HG03103 (cell line): ENCODE data around the gene ETNK2.

Experiments used
- ATAC-seq: cut with Tn5 transposase; IDR thresholded peaks from one replicate; pipeline ENCODE4 v1.9.1; 2021; ENCODE audit warnings: low read depth; ENCODE audit not compliant: unreplicated experiment

The ETNK2 gene

GRCh38 chr1:204178487-204179281, 26.8 kb upstream of the ETNK2 start:
- no peak for ATAC-seq

GRCh38 chr1:204177133-204177532, 25.3 kb upstream of the ETNK2 start:
- no peak for ATAC-seq

GRCh38 chr1:204176049-204176448, 24.2 kb upstream of the ETNK2 start:
- ATAC-seq: no peak

- no peak for ATAC-seq
These were observed 23.1 kb upstream of the ETNK2 start for GRCh38 chr1:204174958-204175357.

- ATAC-seq: no peak
These were observed 20.7 kb upstream of the ETNK2 start for GRCh38 chr1:204172404-204173029.

GRCh38 chr1:204171751-204172178, 19.9 kb upstream of the ETNK2 start:
- no peak for ATAC-seq

GRCh38 chr1:204170494-204171155, 18.8 kb upstream of the ETNK2 start:
- no peak for ATAC-seq

- no peak for ATAC-seq
These were observed 18.0 kb upstream of the ETNK2 start for GRCh38 chr1:204169858-204170257.

- no peak for ATAC-seq
These were observed 15.9 kb upstream of the ETNK2 start for GRCh38 chr1:204167730-204168129.

GRCh38 chr1:204166219-204166618, 14.4 kb upstream of the ETNK2 start, which contains the start of gene REN:
TSS of gene REN (minus strand) at chr1:204166337. CDS start at chr1:204166293, 44 bp downstream.
- ATAC-seq: no peak

GRCh38 chr1:204162494-204163074, 10.7 kb upstream of the ETNK2 start:
- ATAC-seq: peak; percentile 60

GRCh38 chr1:204161609-204162493, 10.0 kb upstream of the ETNK2 start:
- ATAC-seq: no peak

- no peak for ATAC-seq
These were observed 6.1 kb upstream of the ETNK2 start for GRCh38 chr1:204157962-204158361.

GRCh38 chr1:204155881-204156280, 4.0 kb upstream of the ETNK2 start:
- no peak for ATAC-seq

GRCh38 chr1:204154568-204155255, 2.9 kb upstream of the ETNK2 start:
- ATAC-seq: no peak

GRCh38 chr1:204153667-204154066, 1.8 kb upstream of the ETNK2 start:
- ATAC-seq: no peak

GRCh38 chr1:204152310-204153044, 633 bp upstream of the ETNK2 start:
- no peak for ATAC-seq

GRCh38 chr1:204150702-204151551, 917 bp downstream of the ETNK2 start:
- no peak for ATAC-seq
